IMR-90 (cell line): ENCODE measurements around the gene IL12RB2. TPM values are rescaled to one million over a fixed set of nuclear protein-coding genes. Genes with fewer than 3 reads are reported as not detected.

Experiments used
- ATAC-seq: fragments of 200-7000 bp; cut with Tn5 transposase; 2 replicates; pipeline ENCODE4 v1.9.1; 2020; ENCODE audit warnings: low read depth, mild to moderate bottlenecking, moderate library complexity
- BruUV-seq: library from RNA; stranded (reverse); fragments of 400-500 nt; replicated peaks from 2 replicates; lab custom pipeline; 2021; lab: Mats Ljungman, UMichigan
- CTCF ChIA-PET: fragments of 300-600 bp; formaldehyde crosslinking; extraction: SDS; loops from one replicate; lab custom pipeline; 2021; ENCODE audit warnings: antibody characterized with exemption; lab: Yijun Ruan, JAX
- POLR2A ChIA-PET: fragments of 300-600 bp; sonication (Branson Sonifier 250); formaldehyde crosslinking; loops from one replicate; lab custom pipeline; 2022; ENCODE audit warnings: antibody characterized with exemption; ENCODE audit not compliant: unreplicated experiment; lab: Charles Lee
- DNase-seq: peaks from one replicate; pipeline ENCODE4 v3.0.0; 2013
- H2AFZ ChIP-seq: replicated peaks from 2 replicates; pipeline ENCODE3; 2013; ENCODE audit warnings: low read length, mild to moderate bottlenecking; ENCODE audit not compliant: poor library complexity
- H2AK5ac ChIP-seq: 2 replicates; pipeline ENCODE4 v1.6.1; 2013; ENCODE audit warnings: low read depth, low read length, inconsistent platforms
- H2AK9ac ChIP-seq: replicated peaks from 2 replicates; pipeline ENCODE3; 2013; ENCODE audit warnings: mild to moderate bottlenecking, low read depth, low read length, moderate library complexity; ENCODE audit not compliant: poor library complexity
- H2BK120ac ChIP-seq: 2 replicates; pipeline ENCODE4 v1.6.1; 2013; ENCODE audit warnings: low read depth, low read length, inconsistent platforms
- H2BK15ac ChIP-seq: 3 replicates; pipeline ENCODE4 v1.6.1; 2013; ENCODE audit warnings: low read depth, low read length, inconsistent platforms
- H2BK20ac ChIP-seq: 2 replicates; pipeline ENCODE4 v1.6.1; 2013; ENCODE audit warnings: low read depth, mild to moderate bottlenecking, inconsistent platforms, low read length, moderate library complexity
- H2BK5ac ChIP-seq: 2 replicates; pipeline ENCODE4 v1.6.1; 2013; ENCODE audit warnings: mild to moderate bottlenecking, low read depth, low read length, inconsistent platforms; ENCODE audit not compliant: poor library complexity, severe bottlenecking
- H3K14ac ChIP-seq: replicated peaks from 2 replicates; pipeline ENCODE4 v1.6.1; 2013; ENCODE audit warnings: low read depth, low read length, inconsistent platforms
- H3K18ac ChIP-seq: 2 replicates; pipeline ENCODE4 v1.6.1; 2013; ENCODE audit warnings: low read depth, low read length, control low read depth
- H3K23ac ChIP-seq: 2 replicates; pipeline ENCODE4 v1.6.1; 2013; ENCODE audit warnings: low read depth, low read length, inconsistent platforms
- H3K27ac ChIP-seq: 2 replicates; pipeline ENCODE4 v1.5.1; 2013; ENCODE audit warnings: mild to moderate bottlenecking, control low read depth, low read length; ENCODE audit not compliant: insufficient read depth
- H3K27me3 ChIP-seq: 2 replicates; pipeline ENCODE4 v1.6.1; 2013; ENCODE audit warnings: low read length; ENCODE audit not compliant: control insufficient read depth, insufficient read depth
- H3K36me3 ChIP-seq: 2 replicates; pipeline ENCODE4 v1.6.1; 2013; ENCODE audit warnings: low read length, mixed read lengths; ENCODE audit not compliant: control insufficient read depth, insufficient read depth
- H3K4ac ChIP-seq: 2 replicates; pipeline ENCODE4 v1.6.1; 2013; ENCODE audit warnings: low read depth, low read length, inconsistent platforms
- H3K4me1 ChIP-seq: 2 replicates; pipeline ENCODE4 v1.6.1; 2013; ENCODE audit warnings: low read length, mixed read lengths; ENCODE audit not compliant: control insufficient read depth, insufficient read depth
- H3K4me2 ChIP-seq: 2 replicates; pipeline ENCODE4 v1.6.1; 2013; ENCODE audit warnings: low read depth, mild to moderate bottlenecking, control low read depth, low read length, moderate library complexity
- H3K4me3 ChIP-seq: 2 replicates; pipeline ENCODE4 v1.5.1; 2013; ENCODE audit warnings: low read depth, mild to moderate bottlenecking, control low read depth, low read length, moderate library complexity; ENCODE audit not compliant: insufficient read depth
- H3K56ac ChIP-seq: 2 replicates; pipeline ENCODE4 v1.6.1; 2013; ENCODE audit warnings: low read length, inconsistent platforms; ENCODE audit not compliant: insufficient read depth; ENCODE audit errors: extremely low read depth
- H3K79me1 ChIP-seq, 2 experiments: 2 replicates each; pipeline ENCODE4 v1.6.1; 2013; ENCODE audit warnings: low read length in 2 of 2, inconsistent platforms in 1 of 2, low read depth in 1 of 2
- H3K9ac ChIP-seq: 2 replicates; pipeline ENCODE4 v1.6.1; 2013; ENCODE audit warnings: low read depth, low read length, control low read depth
- H3K9me1 ChIP-seq: 2 replicates; pipeline ENCODE4 v1.6.1; 2013; ENCODE audit warnings: low read length, inconsistent platforms; ENCODE audit not compliant: insufficient read depth
- H3K9me3 ChIP-seq: 2 replicates; pipeline ENCODE4 v1.6.1; 2013; ENCODE audit warnings: low read length; ENCODE audit not compliant: control insufficient read depth, insufficient read depth
- H4K20me1 ChIP-seq: 2 replicates; pipeline ENCODE4 v1.6.1; 2013; ENCODE audit warnings: low read length, inconsistent platforms; ENCODE audit not compliant: insufficient read depth
- H4K5ac ChIP-seq: 2 replicates; pipeline ENCODE4 v1.6.1; 2013; ENCODE audit warnings: mild to moderate bottlenecking, low read depth, low read length, control low read depth
- H4K8ac ChIP-seq, 2 experiments: 2 replicates each; pipeline ENCODE4 v1.6.1; 2013; ENCODE audit warnings: low read depth in 2 of 2, low read length in 2 of 2, control low read depth in 1 of 2, inconsistent platforms in 1 of 2
- H4K91ac ChIP-seq: 2 replicates; pipeline ENCODE4 v1.6.1; 2013; ENCODE audit warnings: low read depth, low read length, inconsistent platforms; ENCODE audit not compliant: insufficient read depth
- BHLHE40 ChIP-seq: fragments of 150-350 bp; IDR thresholded peaks from 2 replicates; pipeline ENCODE4 v1.6.1; 2016; ENCODE audit warnings: mild to moderate bottlenecking, low read depth, low read length
- CEBPB ChIP-seq: IDR thresholded peaks from 2 replicates; pipeline ENCODE4 v1.6.1; 2012; ENCODE audit warnings: low read depth, low read length, improper control_type of control experiment
- CHD1 ChIP-seq: IDR thresholded peaks from 2 replicates; pipeline ENCODE4 v1.6.1; 2012; ENCODE audit warnings: low read depth, low read length, improper control_type of control experiment
- FOS ChIP-seq: fragments of 150-350 bp; IDR thresholded peaks from 2 replicates; pipeline ENCODE4 v1.6.1; 2016; ENCODE audit warnings: low read depth, low read length
- MAFK ChIP-seq: IDR thresholded peaks from 2 replicates; pipeline ENCODE4 v1.6.1; 2012; ENCODE audit warnings: low read depth, low read length, improper control_type of control experiment
- MAZ ChIP-seq: IDR thresholded peaks from 2 replicates; pipeline ENCODE4 v1.6.1; 2012; ENCODE audit warnings: low read depth, mild to moderate bottlenecking, low read length, improper control_type of control experiment, moderate library complexity, borderline replicate concordance
- MXI1 ChIP-seq: IDR thresholded peaks from 2 replicates; pipeline ENCODE4 v1.6.1; 2012; ENCODE audit warnings: low read depth, mild to moderate bottlenecking, low read length, moderate library complexity, borderline replicate concordance
- NFE2L2 ChIP-seq: fragments of 150-350 bp; IDR thresholded peaks from 2 replicates; pipeline ENCODE4 v1.6.1; 2016; ENCODE audit warnings: low read depth, mild to moderate bottlenecking, low read length
- POLR2A ChIP-seq: IDR thresholded peaks from 2 replicates; pipeline ENCODE4 v1.6.1; 2012; ENCODE audit warnings: mild to moderate bottlenecking, low read depth, low read length
- RAD21 ChIP-seq: IDR thresholded peaks from 2 replicates; pipeline ENCODE4 v1.6.1; 2012; ENCODE audit warnings: low read length, improper control_type of control experiment
- RCOR1 ChIP-seq: IDR thresholded peaks from 2 replicates; pipeline ENCODE4 v1.6.1; 2012; ENCODE audit warnings: mild to moderate bottlenecking, low read length, improper control_type of control experiment; ENCODE audit not compliant: insufficient replicate concordance
- RFX5 ChIP-seq: IDR thresholded peaks from 2 replicates; pipeline ENCODE4 v1.8.0; 2012; ENCODE audit warnings: low read depth, mild to moderate bottlenecking, low read length, moderate library complexity
- SMC3 ChIP-seq: fragments of 150-350 bp; IDR thresholded peaks from 2 replicates; pipeline ENCODE4 v1.6.1; 2016; ENCODE audit warnings: low read depth, mild to moderate bottlenecking, antibody characterized with exemption, low read length, moderate library complexity
- USF2 ChIP-seq: fragments of 150-350 bp; IDR thresholded peaks from 2 replicates; pipeline ENCODE4 v1.6.1; 2017; ENCODE audit warnings: mild to moderate bottlenecking, antibody characterized with exemption, low read length, low read depth
- WGBS, 2 experiments: methylation state at CpG; one replicate each; pipeline versions ENCODE4 v1.1.5 to v1.1.7; 2013; ENCODE audit warnings: missing lambda C conversion rate in 2 of 2; ENCODE audit not compliant: insufficient read length in 1 of 2; ENCODE audit errors: extremely low coverage in 2 of 2; 5-methylcytosine and 5-hydroxymethylcytosine counted together
- dilution Hi-C: fragments of 300-500 bp; cut with HindIII; formaldehyde crosslinking; loops from one replicate; pipeline ENCODE4 v1.14.3; 2018; ENCODE audit warnings: low sequenced_read_pairs; ENCODE audit not compliant: unreplicated experiment
- in situ Hi-C: fragments of 300-500 bp; cut with MboI; formaldehyde crosslinking; loops from 3 replicates; pipeline ENCODE4 v1.14.3; 2019; ENCODE audit warnings: low sequenced_read_pairs, inconsistent platforms, mixed read lengths
- intact Hi-C: fragments of 100-400 bp; cut with micrococcal nuclease; formaldehyde crosslinking; loops from 2 replicates; pipeline ENCODE4 v1.10.0; 2022
- polyA plus RNA-seq, 3 experiments: library from polyadenylated mRNA; depleted of rRNA; stranded (reverse); fragments of >200 nt; gene quantifications; 2 replicates each; pipeline ENCODE4 v1.2.3, GENCODE V29; 2012; ENCODE audit warnings: low replicate concordance in 1 of 3
- total RNA-seq: library from RNA; depleted of rRNA; stranded (reverse); fragments of >200 nt; gene quantifications from 2 replicates; pipeline ENCODE4 v1.2.3, GENCODE V29; 2012
- TF ChIP-seq, protein P1 (sequence below): conservative IDR thresholded peaks from 2 replicates; pipeline ENCODE4 v1.5.1; 2012; ENCODE audit warnings: mild to moderate bottlenecking, low read depth, low read length, improper control_type of control experiment

The IL12RB2 gene
- total and polyA plus RNA-seq, 2 of the 4 experiments (the other 2 are of a cell fraction) = not detected

DNA sequence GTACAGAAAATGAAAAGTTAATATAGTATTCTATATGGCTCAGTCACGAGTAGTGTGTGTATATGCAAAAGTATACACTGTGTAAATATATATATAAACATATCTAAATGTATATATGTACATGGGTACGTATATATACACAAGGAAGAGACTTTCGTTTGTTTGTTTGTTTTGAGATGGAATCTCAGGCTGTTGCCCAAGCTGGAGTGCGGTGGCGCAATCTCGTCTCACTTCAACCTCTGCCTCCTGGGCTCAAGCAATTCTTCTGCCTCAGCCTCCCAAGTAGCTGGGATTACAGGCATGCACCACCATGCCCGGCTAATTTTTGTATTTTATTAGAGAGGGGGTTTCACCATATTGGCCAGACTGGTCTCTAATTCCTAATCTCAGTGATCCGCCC is 16.4 kb downstream of the IL12RB2 start:
- H4K5ac ChIP-seq = no peak overlapping the region
- no peak overlapping the region for H3K14ac ChIP-seq
- no peak overlapping the region for H2BK5ac ChIP-seq
- peaks cover 2% of the 10 kb centered on the region; the same call in 1 of the 2 replicates for H3K4me1 ChIP-seq
- H2BK20ac ChIP-seq = no peak overlapping the region
- H3K27me3 ChIP-seq = peaks cover 2% of the 10 kb centered on the region
- H3K4me3 ChIP-seq = no peak overlapping the region
- TF ChIP-seq POLR2A = no peak
- no peak for TF ChIP-seq BHLHE40
- TF ChIP-seq USF2 = no peak
- no peak for TF ChIP-seq RFX5
- TF ChIP-seq, protein P1, sequence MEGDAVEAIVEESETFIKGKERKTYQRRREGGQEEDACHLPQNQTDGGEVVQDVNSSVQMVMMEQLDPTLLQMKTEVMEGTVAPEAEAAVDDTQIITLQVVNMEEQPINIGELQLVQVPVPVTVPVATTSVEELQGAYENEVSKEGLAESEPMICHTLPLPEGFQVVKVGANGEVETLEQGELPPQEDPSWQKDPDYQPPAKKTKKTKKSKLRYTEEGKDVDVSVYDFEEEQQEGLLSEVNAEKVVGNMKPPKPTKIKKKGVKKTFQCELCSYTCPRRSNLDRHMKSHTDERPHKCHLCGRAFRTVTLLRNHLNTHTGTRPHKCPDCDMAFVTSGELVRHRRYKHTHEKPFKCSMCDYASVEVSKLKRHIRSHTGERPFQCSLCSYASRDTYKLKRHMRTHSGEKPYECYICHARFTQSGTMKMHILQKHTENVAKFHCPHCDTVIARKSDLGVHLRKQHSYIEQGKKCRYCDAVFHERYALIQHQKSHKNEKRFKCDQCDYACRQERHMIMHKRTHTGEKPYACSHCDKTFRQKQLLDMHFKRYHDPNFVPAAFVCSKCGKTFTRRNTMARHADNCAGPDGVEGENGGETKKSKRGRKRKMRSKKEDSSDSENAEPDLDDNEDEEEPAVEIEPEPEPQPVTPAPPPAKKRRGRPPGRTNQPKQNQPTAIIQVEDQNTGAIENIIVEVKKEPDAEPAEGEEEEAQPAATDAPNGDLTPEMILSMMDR = no peak
- TF ChIP-seq RAD21 = no peak
- no peak for TF ChIP-seq RCOR1
- no peak for TF ChIP-seq MAZ
- no peak for TF ChIP-seq MXI1
- TF ChIP-seq CEBPB = no peak
- no peak for TF ChIP-seq NFE2L2
- TF ChIP-seq SMC3 = no peak
- TF ChIP-seq MAFK = no peak
- no peak for TF ChIP-seq CHD1
- no peak for TF ChIP-seq FOS
- no peak overlapping the region for H2AFZ ChIP-seq
- H3K9me3 ChIP-seq = no peaks in the 10 kb centered on the region; the same call in 1 of the 2 replicates
- no peak overlapping the region for H2AK9ac ChIP-seq
- no peak overlapping the region for H3K27ac ChIP-seq
- no CpG with 5 or more reads among the region's 8 CpGs for WGBS, 2 experiments
- H3K4ac ChIP-seq = no peak overlapping the region
- H3K79me1 ChIP-seq = no peaks in the 10 kb centered on the region
- dilution Hi-C loops = no loop called here
- no peak overlapping the region for H2BK15ac ChIP-seq
- no peaks in the 10 kb centered on the region for H4K20me1 ChIP-seq
- no peak overlapping the region for H2AK5ac ChIP-seq
- ChIA-PET POLR2A (no interaction called here), CTCF (no interaction called here)
- no peak overlapping the region for H3K9ac ChIP-seq
- in situ Hi-C loops = no loop called here
- no peaks in the 10 kb centered on the region for H3K36me3 ChIP-seq
- no peak overlapping the region for H3K18ac ChIP-seq
- DNase-seq (no peak), ATAC-seq (no peak)
- intact Hi-C loops = no loop called here
- no peak overlapping the region for H3K23ac ChIP-seq
- no peak overlapping the region for H4K8ac ChIP-seq
- BruUV-seq = no TSS peak
- H3K4me2 ChIP-seq = no peak overlapping the region
- no peaks in the 10 kb centered on the region for H3K9me1 ChIP-seq
- H3K56ac ChIP-seq = no peak overlapping the region
- no peak overlapping the region for H4K91ac ChIP-seq
- H2BK120ac ChIP-seq = no peak overlapping the region
